ENCODE results near the gene CUL1. TPM values are rescaled to one million over a fixed set of nuclear protein-coding genes. Genes with fewer than 3 reads are reported as not detected.

The CUL1 gene
- 69.4 and 90.1 TPM in 2 replicates for total RNA-seq

GRCh38 chr7:148698397-148699023 lies at the start of gene CUL1:
Gene CUL1 (plus strand): TSS chr7:148698903. CDS start chr7:148730123, 31,220 bp downstream.

Other genes with a start within 250 kb of the CUL1 start
- not detected in 2 replicates for gene C7orf33, start 108.1 kb upstream of the CUL1 start, total RNA-seq
- gene EZH2, start 185.4 kb downstream of the CUL1 start, total RNA-seq, result 6.5 and 16.7 TPM in 2 replicates

Measured in nasal cavity respiratory epithelium epithelial cell of viscerocranial mucosa (primary cell).